Peyer's patch (tissue), 4 donors: ENCODE data around the gene TP53AIP1.

ENCODE experiments used
- POLR2A ChIP-seq, 2 donors: fragments of 450-650 bp; IDR thresholded peaks; one replicate each; pipeline ENCODE4 v1.5.1; 2017; ENCODE audit warnings: antibody characterized with exemption in 2 of 2, mild to moderate bottlenecking in 2 of 2, moderate library complexity in 2 of 2
- TF ChIP-seq, protein P1 (sequence below), 6 experiments: fragments of 450-650 bp in 4 of 6; fragments of 200-600 bp in 2 of 6; sonication (generic) in 1 of 6; IDR thresholded peaks; one replicate each; pipeline ENCODE4 v1.5.1; 2017 to 2019; ENCODE audit warnings: antibody characterized with exemption in 6 of 6, mild to moderate bottlenecking in 3 of 6, moderate library complexity in 1 of 6

- TF ChIP-seq, protein P1, sequence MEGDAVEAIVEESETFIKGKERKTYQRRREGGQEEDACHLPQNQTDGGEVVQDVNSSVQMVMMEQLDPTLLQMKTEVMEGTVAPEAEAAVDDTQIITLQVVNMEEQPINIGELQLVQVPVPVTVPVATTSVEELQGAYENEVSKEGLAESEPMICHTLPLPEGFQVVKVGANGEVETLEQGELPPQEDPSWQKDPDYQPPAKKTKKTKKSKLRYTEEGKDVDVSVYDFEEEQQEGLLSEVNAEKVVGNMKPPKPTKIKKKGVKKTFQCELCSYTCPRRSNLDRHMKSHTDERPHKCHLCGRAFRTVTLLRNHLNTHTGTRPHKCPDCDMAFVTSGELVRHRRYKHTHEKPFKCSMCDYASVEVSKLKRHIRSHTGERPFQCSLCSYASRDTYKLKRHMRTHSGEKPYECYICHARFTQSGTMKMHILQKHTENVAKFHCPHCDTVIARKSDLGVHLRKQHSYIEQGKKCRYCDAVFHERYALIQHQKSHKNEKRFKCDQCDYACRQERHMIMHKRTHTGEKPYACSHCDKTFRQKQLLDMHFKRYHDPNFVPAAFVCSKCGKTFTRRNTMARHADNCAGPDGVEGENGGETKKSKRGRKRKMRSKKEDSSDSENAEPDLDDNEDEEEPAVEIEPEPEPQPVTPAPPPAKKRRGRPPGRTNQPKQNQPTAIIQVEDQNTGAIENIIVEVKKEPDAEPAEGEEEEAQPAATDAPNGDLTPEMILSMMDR (IDR thresholded peaks at IDR 0.05) = no peak
- TF ChIP-seq POLR2A (IDR thresholded peaks at IDR 0.05) = no peak
These were observed 38.6 kb upstream of the TP53AIP1 start for GRCh38 chr11:128981254-128981653.
